Stomach (tissue), 9 donors: ENCODE measurements around the gene C1orf21. TPM values are rescaled to one million over a fixed set of nuclear protein-coding genes. Genes with fewer than 3 reads are reported as not detected.

ENCODE experiments used
- DNase-seq, 2 donors: peaks; one replicate each; pipeline versions ENCODE4 v3.0.0 to v3.0.0-alpha.2; 2013 to 2019
- H3K27ac ChIP-seq, 5 donors: fragments of 200-600 bp in 4 of 5; sonication (generic) in 4 of 5; one replicate each; pipeline ENCODE4 v1.5.1; 2013 to 2019; ENCODE audit warnings: mild to moderate bottlenecking in 1 of 5, moderate library complexity in 1 of 5
- H3K27me3 ChIP-seq, 3 donors: fragments of 200-600 bp; sonication (generic); one replicate each; pipeline ENCODE4 v1.5.1; 2017 to 2019; ENCODE audit warnings: mixed run types in 1 of 3
- H3K36me3 ChIP-seq, 4 donors: fragments of 200-600 bp; sonication (generic); 1 replicate in 3 of 4; 2 replicates in 1 of 4; pipeline ENCODE4 v1.5.1; 2016 to 2019
- H3K4me1 ChIP-seq, 4 donors: fragments of 200-600 bp; sonication (generic); one replicate each; pipeline ENCODE4 v1.5.1; 2016 to 2019
- H3K4me3 ChIP-seq, 4 donors: fragments of 200-600 bp; sonication (generic) in 3 of 4; one replicate each; pipeline ENCODE4 v1.5.1; 2016 to 2019; ENCODE audit warnings: mild to moderate bottlenecking in 1 of 4
- H3K9me3 ChIP-seq, 4 donors: fragments of 200-600 bp; sonication (generic); one replicate each; pipeline ENCODE4 v1.5.1; 2016 to 2019
- CTCF ChIP-seq, 7 experiments: fragments of 450-650 bp in 4 of 7; fragments of 200-600 bp in 3 of 7; sonication (generic) in 3 of 7; IDR thresholded peaks; one replicate each; pipeline ENCODE4 v1.5.1; 2016 to 2019; ENCODE audit warnings: antibody characterized with exemption in 7 of 7, control low read depth in 2 of 7, mild to moderate bottlenecking in 1 of 7
- EP300 ChIP-seq: sonication (generic); formaldehyde crosslinking; IDR thresholded peaks from one replicate; pipeline ENCODE4 v1.6.1; 2017; ENCODE audit warnings: antibody characterized with exemption
- POLR2A ChIP-seq, 4 donors: fragments of 450-650 bp; IDR thresholded peaks; one replicate each; pipeline ENCODE4 v1.6.1; 2016; ENCODE audit warnings: antibody characterized with exemption in 4 of 4, control low read depth in 2 of 4, mild to moderate bottlenecking in 1 of 4, moderate library complexity in 1 of 4
- POLR2AphosphoS5 ChIP-seq, 3 donors: sonication (generic); formaldehyde crosslinking; IDR thresholded peaks; one replicate each; pipeline ENCODE4 v1.6.1; 2016; ENCODE audit warnings: antibody characterized with exemption in 3 of 3
- WGBS, 5 donors: extraction: QIAGEN DNeasy Blood & Tissue Kit in 3 of 5; methylation state at CpG; one replicate each; pipeline versions ENCODE4 v1.1.5 to v1.1.7; 2013 to 2018; 5-methylcytosine and 5-hydroxymethylcytosine counted together
- intact Hi-C: fragments of 100-400 bp; cut with DNase I; formaldehyde crosslinking; loops from one replicate; pipeline ENCODE4 v1.15.1; 2023; ENCODE audit warnings: low total_unique reads
- polyA plus RNA-seq, 3 donors: library from polyadenylated mRNA; stranded (reverse); fragments of 200-250 nt; gene quantifications; one replicate each; pipeline ENCODE4 v1.2.3, GENCODE V29; 2013
- total RNA-seq, 5 donors: library from RNA; depleted of rRNA; stranded (reverse); fragments of >200 nt; gene quantifications; one replicate each; pipeline versions ENCODE4 v1.1.0 to v1.2.3, GENCODE V29; 2014 to 2016
- donor health status: healthy with polysubstance abuse.
- donor health status: Bipolar disorder and iron deficiency.
- donor health status: healthy.

The C1orf21 gene
- total and polyA plus RNA-seq, 8 donors, result 10.1 to 114 (median 37.4) TPM

- no peak for DNase-seq
- Histone ChIP-seq H3K9me3 (no peaks in the 10 kb centered on the region), H3K4me1 (peaks cover 0 to 41% (median 19%) of the 10 kb centered on the region in 4 donors), H3K36me3 (peaks cover 0 to 4% (median 0%) of the 10 kb centered on the region in 4 donors), H3K27me3 (no peaks in the 10 kb centered on the region), H3K27ac (peak overlapping the region in 2 of 5 donors; percentile 2 to 28), H3K4me3 (no peak overlapping the region)
- TF ChIP-seq CTCF (IDR thresholded peaks at IDR 0.05), result no peak
- TF ChIP-seq EP300, result no peak
- TF ChIP-seq POLR2AphosphoS5 (IDR thresholded peaks at IDR 0.05), result no peak
- no peak for TF ChIP-seq POLR2A (IDR thresholded peaks at IDR 0.05)
- intact Hi-C loops, result no loop called here
- WGBS, 5 donors, result 55 to 64% (median 60%) methylated on average over 4 of the region's 4 CpGs
Observed at GRCh38 chr1:184518736-184519357, 132.0 kb downstream of the C1orf21 start.

GRCh38 chr1:184520336-184520735 lies 133.5 kb downstream of the C1orf21 start:
- WGBS, 5 donors, result 78 to 92% (median 83%) methylated on average over 2 of the region's 2 CpGs
- Histone ChIP-seq H3K4me1 (peaks cover 0 to 33% (median 15%) of the 10 kb centered on the region in 4 donors), H3K27ac (no peak overlapping the region), H3K4me3 (no peak overlapping the region), H3K36me3 (peaks cover 0 to 4% (median 0%) of the 10 kb centered on the region in 4 donors), H3K27me3 (no peaks in the 10 kb centered on the region), H3K9me3 (no peaks in the 10 kb centered on the region)
- intact Hi-C loops, result no loop called here
- TF ChIP-seq POLR2AphosphoS5 (IDR thresholded peaks at IDR 0.05), result no peak
- no peak for TF ChIP-seq EP300
- no peak for DNase-seq

GRCh38 chr1:184524248-184524647 lies 137.4 kb downstream of the C1orf21 start:
- no peak for DNase-seq
- H3K4me1 ChIP-seq, result peaks cover 0 to 16% (median 5%) of the 10 kb centered on the region in 4 donors
- H3K4me3 ChIP-seq, result no peak overlapping the region
- H3K27me3 ChIP-seq, result no peaks in the 10 kb centered on the region
- TF ChIP-seq POLR2AphosphoS5 (IDR thresholded peaks at IDR 0.05), result no peak
- no peak for TF ChIP-seq CTCF (IDR thresholded peaks at IDR 0.05)
- TF ChIP-seq EP300, result no peak
- TF ChIP-seq POLR2A (IDR thresholded peaks at IDR 0.05), result no peak
- intact Hi-C loops, result no loop called here
- no peak overlapping the region for H3K27ac ChIP-seq
- no peaks in the 10 kb centered on the region for H3K36me3 ChIP-seq
- no peaks in the 10 kb centered on the region for H3K9me3 ChIP-seq
- 93 to 98% (median 97%) methylated on average over 1 of the region's 1 CpG for WGBS, 5 donors

- WGBS, 5 donors, result 87 to 97% (median 94%) methylated on average over 4 of the region's 4 CpGs
- intact Hi-C loops, result no loop called here
- H3K4me3 ChIP-seq, result no peak overlapping the region
- no peaks in the 10 kb centered on the region for H3K36me3 ChIP-seq
- peaks cover 0 to 10% (median 0%) of the 10 kb centered on the region in 4 donors for H3K4me1 ChIP-seq
- TF ChIP-seq POLR2A (IDR thresholded peaks at IDR 0.05), result no peak
- H3K27ac ChIP-seq, result no peak overlapping the region
- no peaks in the 10 kb centered on the region for H3K9me3 ChIP-seq
- no peak for DNase-seq
- no peaks in the 10 kb centered on the region for H3K27me3 ChIP-seq
Observed at GRCh38 chr1:184527402-184527801, 140.6 kb downstream of the C1orf21 start.

- H3K4me1 ChIP-seq, result peaks cover 0 to 25% (median 6%) of the 10 kb centered on the region in 4 donors
- no peak overlapping the region for H3K4me3 ChIP-seq
- no peak for TF ChIP-seq POLR2AphosphoS5 (IDR thresholded peaks at IDR 0.05)
- TF ChIP-seq CTCF (IDR thresholded peaks at IDR 0.05), result no peak
- no peak for TF ChIP-seq POLR2A (IDR thresholded peaks at IDR 0.05)
- TF ChIP-seq EP300, result no peak
- WGBS, 5 donors, result 90 to 98% (median 95%) methylated on average over 2 of the region's 2 CpGs
- H3K36me3 ChIP-seq, result no peaks in the 10 kb centered on the region
- no peak overlapping the region for H3K27ac ChIP-seq
- DNase-seq, result no peak
- no peaks in the 10 kb centered on the region for H3K27me3 ChIP-seq
- intact Hi-C loops, result no loop called here
- no peaks in the 10 kb centered on the region for H3K9me3 ChIP-seq
Observed at GRCh38 chr1:184530226-184530625, 143.4 kb downstream of the C1orf21 start.
